IMR-90 (cell line): ENCODE measurements around the gene HOXB8. TPM values are rescaled to one million over a fixed set of nuclear protein-coding genes. Genes with fewer than 3 reads are reported as not detected.

Source experiments
- ATAC-seq: fragments of 200-7000 bp; cut with Tn5 transposase; 2 replicates; pipeline ENCODE4 v1.9.1; 2020; ENCODE audit warnings: low read depth, mild to moderate bottlenecking, moderate library complexity
- BruUV-seq: library from RNA; stranded (reverse); fragments of 400-500 nt; replicated peaks from 2 replicates; lab custom pipeline; 2021; lab: Mats Ljungman, UMichigan
- CTCF ChIA-PET: fragments of 300-600 bp; formaldehyde crosslinking; extraction: SDS; loops from one replicate; lab custom pipeline; 2021; ENCODE audit warnings: antibody characterized with exemption; lab: Yijun Ruan, JAX
- POLR2A ChIA-PET: fragments of 300-600 bp; sonication (Branson Sonifier 250); formaldehyde crosslinking; loops from one replicate; lab custom pipeline; 2022; ENCODE audit warnings: antibody characterized with exemption; ENCODE audit not compliant: unreplicated experiment; lab: Charles Lee
- DNase-seq: peaks from one replicate; pipeline ENCODE4 v3.0.0; 2013
- H2AFZ ChIP-seq: replicated peaks from 2 replicates; pipeline ENCODE3; 2013; ENCODE audit warnings: low read length, mild to moderate bottlenecking; ENCODE audit not compliant: poor library complexity
- H2AK5ac ChIP-seq: 2 replicates; pipeline ENCODE4 v1.6.1; 2013; ENCODE audit warnings: low read depth, low read length, inconsistent platforms
- H2AK9ac ChIP-seq: replicated peaks from 2 replicates; pipeline ENCODE3; 2013; ENCODE audit warnings: mild to moderate bottlenecking, low read depth, low read length, moderate library complexity; ENCODE audit not compliant: poor library complexity
- H2BK120ac ChIP-seq: 2 replicates; pipeline ENCODE4 v1.6.1; 2013; ENCODE audit warnings: low read depth, low read length, inconsistent platforms
- H2BK15ac ChIP-seq: 3 replicates; pipeline ENCODE4 v1.6.1; 2013; ENCODE audit warnings: low read depth, low read length, inconsistent platforms
- H2BK20ac ChIP-seq: 2 replicates; pipeline ENCODE4 v1.6.1; 2013; ENCODE audit warnings: low read depth, mild to moderate bottlenecking, inconsistent platforms, low read length, moderate library complexity
- H2BK5ac ChIP-seq: 2 replicates; pipeline ENCODE4 v1.6.1; 2013; ENCODE audit warnings: mild to moderate bottlenecking, low read depth, low read length, inconsistent platforms; ENCODE audit not compliant: poor library complexity, severe bottlenecking
- H3K14ac ChIP-seq: replicated peaks from 2 replicates; pipeline ENCODE4 v1.6.1; 2013; ENCODE audit warnings: low read depth, low read length, inconsistent platforms
- H3K18ac ChIP-seq: 2 replicates; pipeline ENCODE4 v1.6.1; 2013; ENCODE audit warnings: low read depth, low read length, control low read depth
- H3K23ac ChIP-seq: 2 replicates; pipeline ENCODE4 v1.6.1; 2013; ENCODE audit warnings: low read depth, low read length, inconsistent platforms
- H3K27ac ChIP-seq: 2 replicates; pipeline ENCODE4 v1.5.1; 2013; ENCODE audit warnings: mild to moderate bottlenecking, control low read depth, low read length; ENCODE audit not compliant: insufficient read depth
- H3K27me3 ChIP-seq: 2 replicates; pipeline ENCODE4 v1.6.1; 2013; ENCODE audit warnings: low read length; ENCODE audit not compliant: control insufficient read depth, insufficient read depth
- H3K36me3 ChIP-seq: 2 replicates; pipeline ENCODE4 v1.6.1; 2013; ENCODE audit warnings: low read length, mixed read lengths; ENCODE audit not compliant: control insufficient read depth, insufficient read depth
- H3K4ac ChIP-seq: 2 replicates; pipeline ENCODE4 v1.6.1; 2013; ENCODE audit warnings: low read depth, low read length, inconsistent platforms
- H3K4me1 ChIP-seq: 2 replicates; pipeline ENCODE4 v1.6.1; 2013; ENCODE audit warnings: low read length, mixed read lengths; ENCODE audit not compliant: control insufficient read depth, insufficient read depth
- H3K4me2 ChIP-seq: 2 replicates; pipeline ENCODE4 v1.6.1; 2013; ENCODE audit warnings: low read depth, mild to moderate bottlenecking, control low read depth, low read length, moderate library complexity
- H3K4me3 ChIP-seq: 2 replicates; pipeline ENCODE4 v1.5.1; 2013; ENCODE audit warnings: low read depth, mild to moderate bottlenecking, control low read depth, low read length, moderate library complexity; ENCODE audit not compliant: insufficient read depth
- H3K56ac ChIP-seq: 2 replicates; pipeline ENCODE4 v1.6.1; 2013; ENCODE audit warnings: low read length, inconsistent platforms; ENCODE audit not compliant: insufficient read depth; ENCODE audit errors: extremely low read depth
- H3K79me1 ChIP-seq, 2 experiments: 2 replicates each; pipeline ENCODE4 v1.6.1; 2013; ENCODE audit warnings: low read length in 2 of 2, inconsistent platforms in 1 of 2, low read depth in 1 of 2
- H3K9ac ChIP-seq: 2 replicates; pipeline ENCODE4 v1.6.1; 2013; ENCODE audit warnings: low read depth, low read length, control low read depth
- H3K9me1 ChIP-seq: 2 replicates; pipeline ENCODE4 v1.6.1; 2013; ENCODE audit warnings: low read length, inconsistent platforms; ENCODE audit not compliant: insufficient read depth
- H3K9me3 ChIP-seq: 2 replicates; pipeline ENCODE4 v1.6.1; 2013; ENCODE audit warnings: low read length; ENCODE audit not compliant: control insufficient read depth, insufficient read depth
- H4K20me1 ChIP-seq: 2 replicates; pipeline ENCODE4 v1.6.1; 2013; ENCODE audit warnings: low read length, inconsistent platforms; ENCODE audit not compliant: insufficient read depth
- H4K5ac ChIP-seq: 2 replicates; pipeline ENCODE4 v1.6.1; 2013; ENCODE audit warnings: mild to moderate bottlenecking, low read depth, low read length, control low read depth
- H4K8ac ChIP-seq, 2 experiments: 2 replicates each; pipeline ENCODE4 v1.6.1; 2013; ENCODE audit warnings: low read depth in 2 of 2, low read length in 2 of 2, control low read depth in 1 of 2, inconsistent platforms in 1 of 2
- H4K91ac ChIP-seq: 2 replicates; pipeline ENCODE4 v1.6.1; 2013; ENCODE audit warnings: low read depth, low read length, inconsistent platforms; ENCODE audit not compliant: insufficient read depth
- BHLHE40 ChIP-seq: fragments of 150-350 bp; IDR thresholded peaks from 2 replicates; pipeline ENCODE4 v1.6.1; 2016; ENCODE audit warnings: mild to moderate bottlenecking, low read depth, low read length
- FOS ChIP-seq: fragments of 150-350 bp; IDR thresholded peaks from 2 replicates; pipeline ENCODE4 v1.6.1; 2016; ENCODE audit warnings: low read depth, low read length
- MAFK ChIP-seq: IDR thresholded peaks from 2 replicates; pipeline ENCODE4 v1.6.1; 2012; ENCODE audit warnings: low read depth, low read length, improper control_type of control experiment
- MAZ ChIP-seq: IDR thresholded peaks from 2 replicates; pipeline ENCODE4 v1.6.1; 2012; ENCODE audit warnings: low read depth, mild to moderate bottlenecking, low read length, improper control_type of control experiment, moderate library complexity, borderline replicate concordance
- NFE2L2 ChIP-seq: fragments of 150-350 bp; IDR thresholded peaks from 2 replicates; pipeline ENCODE4 v1.6.1; 2016; ENCODE audit warnings: low read depth, mild to moderate bottlenecking, low read length
- POLR2A ChIP-seq: IDR thresholded peaks from 2 replicates; pipeline ENCODE4 v1.6.1; 2012; ENCODE audit warnings: mild to moderate bottlenecking, low read depth, low read length
- RAD21 ChIP-seq: IDR thresholded peaks from 2 replicates; pipeline ENCODE4 v1.6.1; 2012; ENCODE audit warnings: low read length, improper control_type of control experiment
- USF2 ChIP-seq: fragments of 150-350 bp; IDR thresholded peaks from 2 replicates; pipeline ENCODE4 v1.6.1; 2017; ENCODE audit warnings: mild to moderate bottlenecking, antibody characterized with exemption, low read length, low read depth
- WGBS, 2 experiments: methylation state at CpG; one replicate each; pipeline versions ENCODE4 v1.1.5 to v1.1.7; 2013; ENCODE audit warnings: missing lambda C conversion rate in 2 of 2; ENCODE audit not compliant: insufficient read length in 1 of 2; ENCODE audit errors: extremely low coverage in 2 of 2; 5-methylcytosine and 5-hydroxymethylcytosine counted together
- dilution Hi-C: fragments of 300-500 bp; cut with HindIII; formaldehyde crosslinking; loops from one replicate; pipeline ENCODE4 v1.14.3; 2018; ENCODE audit warnings: low sequenced_read_pairs; ENCODE audit not compliant: unreplicated experiment
- in situ Hi-C: fragments of 300-500 bp; cut with MboI; formaldehyde crosslinking; loops from 3 replicates; pipeline ENCODE4 v1.14.3; 2019; ENCODE audit warnings: low sequenced_read_pairs, inconsistent platforms, mixed read lengths
- intact Hi-C: fragments of 100-400 bp; cut with micrococcal nuclease; formaldehyde crosslinking; loops from 2 replicates; pipeline ENCODE4 v1.10.0; 2022
- polyA plus RNA-seq, 3 experiments: library from polyadenylated mRNA; depleted of rRNA; stranded (reverse); fragments of >200 nt; gene quantifications; 2 replicates each; pipeline ENCODE4 v1.2.3, GENCODE V29; 2012; ENCODE audit warnings: low replicate concordance in 1 of 3
- total RNA-seq: library from RNA; depleted of rRNA; stranded (reverse); fragments of >200 nt; gene quantifications from 2 replicates; pipeline ENCODE4 v1.2.3, GENCODE V29; 2012

The HOXB8 gene
- total and polyA plus RNA-seq, 2 of the 4 experiments (the other 2 are of a cell fraction) = 0.54 to 5.3 TPM

DNA sequence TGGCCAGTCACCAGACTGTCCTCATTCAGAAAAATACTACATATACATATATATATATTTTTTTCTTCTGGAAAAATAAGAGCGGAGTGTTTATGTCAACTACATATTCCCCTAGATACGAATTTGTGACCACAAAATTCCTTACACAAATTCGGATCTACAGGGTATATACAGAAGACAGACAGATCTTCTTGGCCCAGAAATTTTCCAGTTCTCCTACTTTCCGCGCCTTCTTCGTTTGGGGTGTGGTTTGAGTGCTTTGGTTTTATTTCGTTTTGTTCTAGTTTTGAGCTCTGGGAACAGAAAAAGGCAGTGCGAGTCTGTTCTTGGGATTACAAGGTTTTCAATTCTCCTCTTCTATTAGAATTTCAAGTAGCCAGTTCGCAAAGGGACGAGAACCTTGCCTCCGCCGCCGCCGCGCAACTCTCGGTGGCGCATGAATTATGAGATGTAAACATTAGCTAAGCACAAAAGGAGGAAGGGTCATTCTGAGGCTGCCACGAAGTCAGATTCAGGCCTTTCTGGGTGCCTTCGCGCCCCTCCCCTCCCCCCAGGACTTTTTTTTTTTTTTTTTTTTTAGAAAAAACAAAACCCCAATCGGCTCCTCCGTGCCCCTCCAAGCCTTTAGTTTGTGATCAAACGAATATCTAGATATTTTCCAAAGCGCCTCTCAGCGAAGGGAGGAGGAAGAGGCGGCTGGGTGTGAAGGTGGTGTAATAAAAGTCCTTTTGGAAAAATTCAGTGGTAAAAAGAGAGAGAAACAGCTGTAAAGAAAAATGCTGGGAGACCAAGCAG is 35.1 kb downstream of the HOXB8 start (continued):
- no peak for TF ChIP-seq USF2
- no peak for TF ChIP-seq RAD21

DNA sequence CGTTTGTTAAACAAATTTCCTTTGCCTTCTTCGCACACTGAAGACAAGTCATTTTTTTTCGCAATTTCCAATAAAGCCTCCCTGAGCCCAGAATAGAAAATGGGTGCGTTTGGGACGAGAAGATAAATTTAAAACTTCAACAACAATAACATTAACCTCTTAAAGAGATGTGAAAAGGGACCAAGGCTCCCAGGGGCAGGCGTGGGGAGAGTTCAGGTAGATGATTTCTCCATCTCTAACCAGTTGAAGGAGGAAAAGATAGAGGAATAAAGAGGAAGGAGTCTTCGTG is 35.7 kb downstream of the HOXB8 start:
- CTCF ChIA-PET = no interaction called here
- Histone ChIP-seq H4K8ac (peak overlapping the region; percentile 89 to 94), H3K56ac (peak overlapping the region; percentile 99), H2BK120ac (peak overlapping the region; percentile 93), H3K4me3 (peak overlapping the region; percentile 60), H2BK15ac (peak overlapping the region; percentile 63), H3K79me1 (no peaks in the 10 kb centered on the region), H3K18ac (peak overlapping the region; percentile 93), H3K4ac (peak overlapping the region; percentile 97), H2AK5ac (peak overlapping the region; percentile 87), H3K36me3 (peaks cover 31% of the 10 kb centered on the region), H3K27ac (peak overlapping the region; percentile 99), H4K20me1 (peaks cover 5% of the 10 kb centered on the region), H3K9me1 (no peaks in the 10 kb centered on the region; the same call in 1 of the 2 replicates), H3K9me3 (no peaks in the 10 kb centered on the region), H3K4me1 (peaks cover 16% of the 10 kb centered on the region), H2BK20ac (peak overlapping the region; percentile 61), H3K9ac (peak overlapping the region; percentile 96), H3K14ac (peak overlapping the region; percentile 97), H2AK9ac (peak overlapping the region; percentile 75), H2AFZ (peak overlapping the region; percentile 71), H4K5ac (peak overlapping the region; percentile 93), H4K91ac (peak overlapping the region; percentile 92), H3K27me3 (no peaks in the 10 kb centered on the region), H3K23ac (peak overlapping the region; percentile 100), H3K4me2 (peak overlapping the region; percentile 91), H2BK5ac (peak overlapping the region; percentile 99)
- in situ Hi-C loops (no loop called here), dilution Hi-C loops (no loop called here), intact Hi-C loops (no loop called here)
- ATAC-seq (no peak), DNase-seq (no peak)
- no TSS peak for BruUV-seq
- TF ChIP-seq MAFK (no peak), USF2 (no peak), POLR2A (no peak), FOS (no peak), MAZ (no peak), BHLHE40 (no peak), NFE2L2 (no peak)
- POLR2A ChIA-PET = interaction anchor here (0.5 to 1.2 kb wide), 3 partner anchors 24 to 38 kb away, joined by 3 read pairs; no protein-coding TSS in a partner anchor
- no CpG with 5 or more reads among the region's 7 CpGs for WGBS, 2 experiments
